OCI-LY7 (cell line): Measurements from ENCODE around the gene LUC7L2. TPM values are rescaled to one million over a fixed set of nuclear protein-coding genes. Genes with fewer than 3 reads are reported as not detected.
"Not testable (repeated sequence)": the region's sequence is repeated elsewhere in the genome, so short reads cannot be mapped to it uniquely, and the experiment has no call there.

Experiments used
- BruUV-seq: library from RNA; stranded (reverse); fragments of 400-500 nt; replicated peaks from 2 replicates; lab custom pipeline; 2021; lab: Mats Ljungman, UMichigan
- CTCF ChIA-PET: fragments of 300-600 bp; sonication (Branson Sonifier 250); formaldehyde crosslinking; loops from one replicate; lab custom pipeline; 2022; ENCODE audit warnings: antibody characterized with exemption; ENCODE audit not compliant: unreplicated experiment; lab: Charles Lee
- POLR2A ChIA-PET: fragments of 300-600 bp; sonication (Branson Sonifier 250); formaldehyde crosslinking; loops from one replicate; lab custom pipeline; 2022; ENCODE audit warnings: antibody characterized with exemption; lab: Charles Lee
- DNase-seq: peaks from one replicate; pipeline ENCODE4 v3.0.0-alpha.2; 2015; ENCODE audit warnings: low spot score
- H2AFZ ChIP-seq: fragments of 200-600 bp; sonication (generic), shearing (Covaris generic); 2 replicates; pipeline ENCODE4 v1.6.1; 2014; ENCODE audit warnings: mild to moderate bottlenecking, antibody characterized with exemption, low read length, moderate library complexity
- H3K27ac ChIP-seq: fragments of 200-600 bp; sonication (generic); 2 replicates; pipeline ENCODE4 v1.5.1; 2014; ENCODE audit warnings: mixed run types, low read depth, mild to moderate bottlenecking, moderate library complexity, low read length, inconsistent platforms; ENCODE audit not compliant: poor library complexity, severe bottlenecking
- H3K36me3 ChIP-seq: fragments of 200-600 bp; sonication (generic); 2 replicates; pipeline ENCODE4 v1.6.1; 2014; ENCODE audit warnings: mild to moderate bottlenecking, antibody characterized with exemption, low read length, moderate library complexity, mixed read lengths; ENCODE audit not compliant: insufficient read depth
- H3K4me1 ChIP-seq: fragments of 200-600 bp; sonication (generic); 2 replicates; pipeline ENCODE4 v1.5.1; 2014; ENCODE audit warnings: mild to moderate bottlenecking, low read length; ENCODE audit not compliant: insufficient read depth, poor library complexity, severe bottlenecking
- H3K4me2 ChIP-seq: fragments of 200-600 bp; sonication (generic); 2 replicates; pipeline ENCODE4 v1.6.1; 2014; ENCODE audit warnings: mild to moderate bottlenecking, low read length
- H3K4me3 ChIP-seq: fragments of 200-600 bp; sonication (generic); 2 replicates; pipeline ENCODE4 v1.5.1; 2014; ENCODE audit warnings: mild to moderate bottlenecking, low read depth, low read length; ENCODE audit not compliant: poor library complexity, severe bottlenecking
- H3K79me2 ChIP-seq: fragments of 200-600 bp; sonication (generic); 2 replicates; pipeline ENCODE4 v1.6.1; 2016; ENCODE audit warnings: low read depth, mild to moderate bottlenecking, low read length, moderate library complexity, mixed read lengths; ENCODE audit not compliant: insufficient read depth
- H3K9me2 ChIP-seq: fragments of 200-600 bp; sonication (generic); 2 replicates; pipeline ENCODE4 v1.6.1; 2016; ENCODE audit warnings: mild to moderate bottlenecking, low read length, mixed read lengths; ENCODE audit not compliant: insufficient read depth
- H3K9me3 ChIP-seq: fragments of 200-600 bp; sonication (generic); 2 replicates; pipeline ENCODE4 v1.6.1; 2014; ENCODE audit warnings: mild to moderate bottlenecking, mixed run types, low read length, mixed read lengths
- H4K20me1 ChIP-seq: fragments of 200-600 bp; sonication (generic); 2 replicates; pipeline ENCODE4 v1.6.1; 2014; ENCODE audit warnings: mild to moderate bottlenecking, antibody characterized with exemption, low read length, moderate library complexity, mixed read lengths; ENCODE audit not compliant: insufficient read depth
- CTCF ChIP-seq: fragments of 200-600 bp; sonication (generic); conservative IDR thresholded peaks from 2 replicates; pipeline ENCODE4 v1.5.1; 2014; ENCODE audit warnings: mild to moderate bottlenecking, antibody characterized with exemption, low read length, moderate library complexity, mixed read lengths
- EZH2phosphoT487 ChIP-seq: fragments of 200-600 bp; sonication (generic); IDR thresholded peaks from 2 replicates; pipeline ENCODE4 v1.6.1; 2018; ENCODE audit warnings: low read depth, borderline replicate concordance, mild to moderate bottlenecking, mixed run types, antibody characterized with exemption, low read length, moderate library complexity, mixed read lengths
- intact Hi-C: fragments of 100-400 bp; cut with micrococcal nuclease; formaldehyde crosslinking; loops from one replicate; pipeline ENCODE4 v1.10.0; 2022; ENCODE audit not compliant: unreplicated experiment
- total RNA-seq, 2 experiments: library from RNA; depleted of rRNA in 1 of 2; stranded (reverse); fragments of >200 nt in 1 of 2; shearing (Covaris generic) in 1 of 2; gene quantifications; 2 replicates each; pipeline ENCODE4 v1.2.3, GENCODE V29; 2014 to 2022

LUC7L2 gene
- total RNA-seq, 2 experiments from 2014 or later, result 79.6 to 143 TPM

GRCh38 chr7:139332697-139333359 is 26.9 kb upstream of the LUC7L2 start:
- H3K9me3 ChIP-seq, result no peaks in the 10 kb centered on the region
- H3K4me3 ChIP-seq, result no peak overlapping the region
- no peaks in the 10 kb centered on the region for H3K36me3 ChIP-seq
- TF ChIP-seq EZH2phosphoT487, result no peak
- no peak overlapping the region for H3K27ac ChIP-seq
- H4K20me1 ChIP-seq, result no peaks in the 10 kb centered on the region
- peaks cover 5% of the 10 kb centered on the region for H3K4me1 ChIP-seq
- H3K79me2 ChIP-seq, result no peaks in the 10 kb centered on the region
- H3K4me2 ChIP-seq, result no peak overlapping the region
- H3K9me2 ChIP-seq, result no peaks in the 10 kb centered on the region
- ChIA-PET CTCF (no interaction called here), POLR2A (interaction anchor here (0.7 to 1.2 kb wide), 4 partner anchors 11 to 494 kb away, joined by 3 to 6 read pairs (median 4); no protein-coding TSS in a partner anchor)
- no peak overlapping the region for H2AFZ ChIP-seq
- no TSS peak for BruUV-seq
- intact Hi-C loops, result no loop called here
- no peak for DNase-seq

GRCh38 chr7:139333443-139333842 is 26.3 kb upstream of the LUC7L2 start:
- H3K4me2 ChIP-seq, H3K4me3 ChIP-seq, DNase-seq, CTCF ChIA-PET, BruUV-seq, H3K79me2 ChIP-seq, H3K9me2 ChIP-seq, intact Hi-C loops, H3K36me3 ChIP-seq, H3K9me3 ChIP-seq, H3K27ac ChIP-seq, H4K20me1 ChIP-seq, H3K4me1 ChIP-seq, H2AFZ ChIP-seq: not testable (repeated sequence)
- POLR2A ChIA-PET, result interaction anchor here (0.7 to 1.1 kb wide), 2 partner anchors 307 to 495 kb away, joined by 3 to 6 read pairs; no protein-coding TSS in a partner anchor

GRCh38 chr7:139334399-139335150 is 25.1 kb upstream of the LUC7L2 start:
- H3K79me2 ChIP-seq, result no peaks in the 10 kb centered on the region
- H3K4me2 ChIP-seq, result no peak overlapping the region
- no peaks in the 10 kb centered on the region for H3K9me2 ChIP-seq
- H3K9me3 ChIP-seq, result peaks cover 10% of the 10 kb centered on the region; the same call in 1 of the 2 replicates
- intact Hi-C loops, result no loop called here
- H3K36me3 ChIP-seq, result no peaks in the 10 kb centered on the region
- CTCF ChIA-PET, result no interaction called here
- H2AFZ ChIP-seq, result no peak overlapping the region
- POLR2A ChIA-PET, result interaction anchor here (0.6 kb wide), 1 partner anchor 37 kb away, joined by 3 read pairs; no protein-coding TSS in a partner anchor
- H3K4me1 ChIP-seq, result peaks cover 5% of the 10 kb centered on the region
- no peak for DNase-seq
- no peak overlapping the region for H3K4me3 ChIP-seq
- TF ChIP-seq CTCF (no peak), EZH2phosphoT487 (no peak)
- BruUV-seq, result no TSS peak
- no peaks in the 10 kb centered on the region for H4K20me1 ChIP-seq
- no peak overlapping the region for H3K27ac ChIP-seq
